Right renal pelvis (tissue), 4 donors: ENCODE results near the gene DAPL1. TPM values are rescaled to one million over a fixed set of nuclear protein-coding genes. Genes with fewer than 3 reads are reported as not detected.

Experiments used
- polyA plus RNA-seq, 4 donors: library from polyadenylated mRNA; unstranded; fragments of 120-200 nt; gene quantifications; one replicate each; pipeline ENCODE4 v1.2.1, GENCODE V29; 2013; ENCODE audit not compliant: insufficient read length in 4 of 4

Gene DAPL1
- polyA plus RNA-seq, 4 donors = 22.8 to 62.1 (median 30.9) TPM

Other genes starting within 250 kb of the DAPL1 start
- gene TANC1, start 173.3 kb downstream of the DAPL1 start, polyA plus RNA-seq = 10 to 100 TPM; 43.6 to 58.2 (median 57.7) TPM